ENCODE results near the gene AFAP1L1.

AFAP1L1 gene

DNA sequence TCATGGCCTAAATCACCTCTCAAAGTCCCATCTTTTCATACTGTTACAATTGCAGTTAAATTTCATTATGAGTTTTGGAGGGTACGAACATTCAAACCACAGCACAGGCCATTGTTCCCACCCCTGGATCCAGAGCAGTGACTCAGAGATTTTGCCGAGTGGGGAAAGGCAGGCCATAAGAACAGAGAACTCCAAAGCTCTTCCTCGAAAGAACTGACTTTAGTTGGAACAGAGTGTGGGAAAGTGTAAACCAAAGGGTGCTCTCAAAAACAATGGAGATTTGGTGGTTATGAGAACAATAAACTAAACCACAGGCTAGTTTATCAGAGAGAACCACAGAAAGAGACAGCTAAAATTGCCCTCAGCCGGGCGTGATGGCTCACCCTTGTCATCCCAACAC lies 54.2 kb downstream of the AFAP1L1 start (continued):
- TF ChIP-seq ZNF146 (tag by site-specific recombination; IDR thresholded peaks at IDR 0.05) (no peak), ZNF544 (tag by site-specific recombination; IDR thresholded peaks at IDR 0.05) (no peak), ZBTB26 (tag by site-specific recombination; optimal IDR thresholded peaks at IDR 0.05) (no peak)

DNA sequence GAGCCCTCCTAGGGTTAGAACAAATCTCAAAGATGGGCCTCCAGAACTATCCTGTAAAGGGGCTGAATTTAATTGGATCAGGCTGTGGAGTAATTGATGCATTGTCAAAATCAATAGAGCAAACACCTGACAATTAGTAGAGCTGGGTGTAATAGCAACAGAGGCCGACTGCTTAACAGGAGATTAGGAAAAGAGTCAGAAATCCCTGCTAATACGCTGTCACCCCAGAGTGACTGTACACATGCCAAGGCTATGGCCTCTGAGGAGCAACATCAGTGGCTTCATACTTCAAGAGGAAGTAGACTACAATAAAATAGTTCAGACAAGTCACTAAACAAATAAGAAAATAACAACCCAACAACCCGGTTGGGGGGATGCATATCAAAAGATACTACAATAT lies 55.0 kb downstream of the AFAP1L1 start:
- Histone ChIP-seq H3K4me3 (ENCODE audit: low read depth, low read length) (no peak overlapping the region), H3K36me3 (ENCODE audit: control insufficient read depth in 2 of 2, insufficient read depth in 1 of 2, low read length in 2 of 2) (no peaks in the 10 kb centered on the region), H3K9me3 (ENCODE audit: control insufficient read depth, insufficient read depth, low read depth, low read length) (no peaks in the 10 kb centered on the region), H3K27ac (ENCODE audit: extremely low read depth, low read depth, low read length) (no peak overlapping the region), H3K4me1 (ENCODE audit: control insufficient read depth, insufficient read depth, low read length) (no peaks in the 10 kb centered on the region)
- POLR2A ChIA-PET, result no interaction called here
- CTCF ChIA-PET, result interaction anchor here (1.4 kb wide), 1 partner anchor 42 kb away, joined by 4 read pairs; no protein-coding TSS in a partner anchor
- TF ChIP-seq OVOL3 (tag by site-specific recombination; IDR thresholded peaks at IDR 0.05) (no peak), ZNF548 (tag by site-specific recombination; IDR thresholded peaks at IDR 0.05) (no peak), ZNF514 (tag by site-specific recombination; IDR thresholded peaks at IDR 0.05) (no peak), ZNF658 (tag by site-specific recombination; IDR thresholded peaks at IDR 0.05) (no peak), ZNF654 (tag by site-specific recombination; IDR thresholded peaks at IDR 0.05; ENCODE audit: low read depth) (no peak), ZNF792 (tag by site-specific recombination; IDR thresholded peaks at IDR 0.05) (no peak), ZNF626 (tag by site-specific recombination; IDR thresholded peaks at IDR 0.05) (no peak), ZNF701 (tag by site-specific recombination; IDR thresholded peaks at IDR 0.05) (no peak), ZNF561 (tag by site-specific recombination; IDR thresholded peaks at IDR 0.05; ENCODE audit: borderline replicate concordance) (no peak), ZNF223 (tag by site-specific recombination; IDR thresholded peaks at IDR 0.05) (no peak), ZSCAN23 (tag by site-specific recombination; IDR thresholded peaks at IDR 0.05) (no peak), ZNF138 (tag by site-specific recombination; IDR thresholded peaks at IDR 0.05; ENCODE audit: borderline replicate concordance) (no peak), ZNF529 (tag by site-specific recombination; IDR thresholded peaks at IDR 0.05; ENCODE audit: insufficient replicate concordance) (no peak), ZNF335 (tag by site-specific recombination; conservative IDR thresholded peaks at IDR 0.05) (no peak), ZNF140 (tag by site-specific recombination; IDR thresholded peaks at IDR 0.05) (no peak), SCRT2 (tag by site-specific recombination; IDR thresholded peaks at IDR 0.05) (no peak)
- TF ChIP-seq, protein P1, sequence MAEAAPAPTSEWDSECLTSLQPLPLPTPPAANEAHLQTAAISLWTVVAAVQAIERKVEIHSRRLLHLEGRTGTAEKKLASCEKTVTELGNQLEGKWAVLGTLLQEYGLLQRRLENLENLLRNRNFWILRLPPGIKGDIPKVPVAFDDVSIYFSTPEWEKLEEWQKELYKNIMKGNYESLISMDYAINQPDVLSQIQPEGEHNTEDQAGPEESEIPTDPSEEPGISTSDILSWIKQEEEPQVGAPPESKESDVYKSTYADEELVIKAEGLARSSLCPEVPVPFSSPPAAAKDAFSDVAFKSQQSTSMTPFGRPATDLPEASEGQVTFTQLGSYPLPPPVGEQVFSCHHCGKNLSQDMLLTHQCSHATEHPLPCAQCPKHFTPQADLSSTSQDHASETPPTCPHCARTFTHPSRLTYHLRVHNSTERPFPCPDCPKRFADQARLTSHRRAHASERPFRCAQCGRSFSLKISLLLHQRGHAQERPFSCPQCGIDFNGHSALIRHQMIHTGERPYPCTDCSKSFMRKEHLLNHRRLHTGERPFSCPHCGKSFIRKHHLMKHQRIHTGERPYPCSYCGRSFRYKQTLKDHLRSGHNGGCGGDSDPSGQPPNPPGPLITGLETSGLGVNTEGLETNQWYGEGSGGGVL (tag by site-specific recombination; IDR thresholded peaks at IDR 0.05), result no peak
- TF ChIP-seq, protein P2, sequence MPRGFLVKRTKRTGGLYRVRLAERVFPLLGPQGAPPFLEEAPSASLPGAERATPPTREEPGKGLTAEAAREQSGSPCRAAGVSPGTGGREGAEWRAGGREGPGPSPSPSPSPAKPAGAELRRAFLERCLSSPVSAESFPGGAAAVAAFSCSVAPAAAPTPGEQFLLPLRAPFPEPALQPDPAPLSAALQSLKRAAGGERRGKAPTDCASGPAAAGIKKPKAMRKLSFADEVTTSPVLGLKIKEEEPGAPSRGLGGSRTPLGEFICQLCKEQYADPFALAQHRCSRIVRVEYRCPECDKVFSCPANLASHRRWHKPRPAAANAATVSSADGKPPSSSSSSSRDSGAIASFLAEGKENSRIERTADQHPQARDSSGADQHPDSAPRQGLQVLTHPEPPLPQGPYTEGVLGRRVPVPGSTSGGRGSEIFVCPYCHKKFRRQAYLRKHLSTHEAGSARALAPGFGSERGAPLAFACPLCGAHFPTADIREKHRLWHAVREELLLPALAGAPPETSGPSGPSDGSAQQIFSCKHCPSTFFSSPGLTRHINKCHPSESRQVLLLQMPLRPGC (tag by site-specific recombination; IDR thresholded peaks at IDR 0.05), result no peak

DNA sequence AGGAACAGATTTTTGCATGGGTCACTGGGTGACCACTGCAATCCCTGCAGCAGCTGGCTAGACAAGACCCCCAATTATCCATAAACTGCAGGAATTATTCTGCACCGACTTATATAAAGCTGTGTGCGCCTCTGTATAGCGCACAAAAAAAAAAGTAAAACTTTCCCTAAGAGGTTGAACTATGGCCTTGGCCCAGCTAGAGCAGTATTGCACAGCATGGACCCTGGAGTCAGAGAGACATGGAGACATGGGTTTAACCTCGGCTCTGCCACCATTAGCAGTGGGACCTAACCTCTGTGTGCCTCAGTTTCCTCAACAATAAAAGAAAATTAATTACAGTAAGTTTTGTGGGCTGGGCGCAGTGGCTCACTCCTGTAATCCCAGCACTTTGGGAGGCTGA lies 56.5 kb downstream of the AFAP1L1 start:
- Histone ChIP-seq H3K9me3 (ENCODE audit: control insufficient read depth, insufficient read depth, low read depth, low read length) (no peaks in the 10 kb centered on the region), H3K4me1 (ENCODE audit: control insufficient read depth, insufficient read depth, low read length) (no peaks in the 10 kb centered on the region), H3K27ac (ENCODE audit: extremely low read depth, low read depth, low read length) (no peak overlapping the region), H3K4me3 (ENCODE audit: low read depth, low read length) (no peak overlapping the region), H3K36me3 (ENCODE audit: control insufficient read depth in 2 of 2, insufficient read depth in 1 of 2, low read length in 2 of 2) (no peaks in the 10 kb centered on the region)
- TF ChIP-seq ZBTB10 (tag by site-specific recombination; IDR thresholded peaks at IDR 0.05) (no peak), ZNF707 (tag by site-specific recombination; IDR thresholded peaks at IDR 0.05) (no peak), ZBTB8A (tag by site-specific recombination; IDR thresholded peaks at IDR 0.05) (no peak), ZBTB21 (tag by site-specific recombination; IDR thresholded peaks at IDR 0.05) (no peak), ZNF138 (tag by site-specific recombination; IDR thresholded peaks at IDR 0.05; ENCODE audit: borderline replicate concordance) (no peak)
- ChIA-PET CTCF (interaction anchor here (0.6 to 1.4 kb wide), 3 partner anchors 40 to 106 kb away, joined by 3 to 4 read pairs (median 4); no protein-coding TSS in a partner anchor), POLR2A (no interaction called here)

All from HEK293 (cell line).